Keratinocyte (primary cell): ENCODE results near the gene NEK2. TPM values are rescaled to one million over a fixed set of nuclear protein-coding genes. Genes with fewer than 3 reads are reported as not detected.
"Not testable (repeated sequence)": the region's sequence is repeated elsewhere in the genome, so short reads cannot be mapped to it uniquely, and the experiment has no call there.

Experiments used
- DNase-seq: peaks from one replicate; pipeline ENCODE4 v3.0.0-alpha.2; 2011; ENCODE audit warnings: low read depth, missing footprints, low spot score
- FAIRE-seq: peaks from 2 replicates; lab custom pipeline; 2011; peaks lifted over from hg19 to GRCh38; lab: Jason Lieb, UNC
- H2AFZ ChIP-seq: 2 replicates; pipeline ENCODE4 v1.6.0; 2012; ENCODE audit warnings: low read length, control low read depth, inconsistent platforms; ENCODE audit not compliant: control insufficient read depth
- H3K27ac ChIP-seq: 2 replicates; pipeline ENCODE4 v1.5.1; 2011; ENCODE audit warnings: low read length; ENCODE audit not compliant: control insufficient read depth, insufficient read depth
- H3K27me3 ChIP-seq: 3 replicates; pipeline ENCODE4 v1.6.0; 2011; ENCODE audit warnings: low read length; ENCODE audit not compliant: control insufficient read depth, insufficient read depth; ENCODE audit errors: extremely low read depth
- H3K36me3 ChIP-seq, 2 experiments: 2 replicates in 1 of 2; 3 replicates in 1 of 2; pipeline ENCODE4 v1.5.1; 2011; ENCODE audit warnings: low read length in 2 of 2, mild to moderate bottlenecking in 1 of 2; ENCODE audit not compliant: control insufficient read depth in 2 of 2, insufficient read depth in 2 of 2; ENCODE audit errors: extremely low read depth in 1 of 2
- H3K4me1 ChIP-seq: 3 replicates; pipeline ENCODE4 v1.5.1; 2011; ENCODE audit warnings: low read length; ENCODE audit not compliant: control insufficient read depth, insufficient read depth; ENCODE audit errors: extremely low read depth
- H3K4me2 ChIP-seq: 3 replicates; pipeline ENCODE4 v1.6.0; 2011; ENCODE audit warnings: low read depth, low read length; ENCODE audit not compliant: control insufficient read depth, insufficient read depth; ENCODE audit errors: extremely low read depth
- H3K4me3 ChIP-seq, 3 experiments: fragments of 200-600 bp in 1 of 3; sonication (generic) in 1 of 3; 2 replicates in 2 of 3; 3 replicates in 1 of 3; pipeline ENCODE4 v1.5.1; 2011 to 2016; ENCODE audit warnings: low read length in 3 of 3, mild to moderate bottlenecking in 3 of 3, control low read depth in 2 of 3, inconsistent platforms in 1 of 3, low read depth in 1 of 3, mixed read lengths in 1 of 3, mixed run types in 1 of 3, moderate library complexity in 1 of 3; ENCODE audit not compliant: control insufficient read depth in 2 of 3, insufficient read depth in 2 of 3; ENCODE audit errors: extremely low read depth in 1 of 3
- H3K79me2 ChIP-seq: 2 replicates; pipeline ENCODE4 v1.6.0; 2012; ENCODE audit warnings: low read length; ENCODE audit not compliant: control insufficient read depth, insufficient read depth
- H3K9ac ChIP-seq: 3 replicates; pipeline ENCODE4 v1.6.0; 2011; ENCODE audit warnings: low read length; ENCODE audit not compliant: control insufficient read depth, insufficient read depth; ENCODE audit errors: extremely low read depth
- H3K9me1 ChIP-seq: 3 replicates; pipeline ENCODE4 v1.6.0; 2011; ENCODE audit warnings: low read length; ENCODE audit not compliant: control insufficient read depth, insufficient read depth; ENCODE audit errors: extremely low read depth
- H3K9me3 ChIP-seq: 2 replicates; pipeline ENCODE4 v1.5.1; 2012; ENCODE audit warnings: low read depth, low read length; ENCODE audit not compliant: control insufficient read depth
- H4K20me1 ChIP-seq: 3 replicates; pipeline ENCODE4 v1.6.0; 2011; ENCODE audit warnings: low read length; ENCODE audit not compliant: control insufficient read depth, insufficient read depth; ENCODE audit errors: extremely low read depth
- CTCF ChIP-seq, 3 experiments: IDR thresholded peaks in 1 of 3; conservative IDR thresholded peaks in 1 of 3; optimal IDR thresholded peaks in 1 of 3; 2 replicates in 2 of 3; 3 replicates in 1 of 3; pipeline versions ENCODE3 to v1.5.1; 2011; ENCODE audit warnings: low read length in 3 of 3, mild to moderate bottlenecking in 3 of 3, moderate library complexity in 2 of 3, control low read depth in 1 of 3, inconsistent platforms in 1 of 3; ENCODE audit not compliant: insufficient read depth in 2 of 3; ENCODE audit errors: extremely low read depth in 1 of 3
- EZH2 ChIP-seq: IDR thresholded peaks from one replicate; pipeline ENCODE4 v1.6.1; 2012; ENCODE audit warnings: inconsistent platforms, mild to moderate bottlenecking, low read length, moderate library complexity
- dilution Hi-C: fragments of 300-500 bp; cut with MboI; formaldehyde crosslinking; loops from one replicate; pipeline ENCODE4 v1.7.0; 2020; ENCODE audit warnings: low sequenced_read_pairs; ENCODE audit not compliant: extremely low pct_ligation_motif_present
- polyA plus RNA-seq, 5 experiments: library from polyadenylated mRNA; depleted of rRNA in 3 of 5; stranded (reverse) in 3 of 5; stranded (forward) in 1 of 5; unstranded in 1 of 5; fragments of >200 nt; gene quantifications; 1 replicate in 1 of 5; 2 replicates in 3 of 5; 3 replicates in 1 of 5; pipeline versions ENCODE4 v1.2.1 to v1.2.3, GENCODE V29; 2011 to 2012; ENCODE audit warnings: missing spikeins in 2 of 5, low read depth in 1 of 5, low replicate concordance in 1 of 5

The NEK2 gene
- polyA plus RNA-seq, 1 donor (not counting 4 experiments of a cell fraction or from before 2014, with no cell fraction given) = 10.8 TPM

GRCh38 chr1:211628417-211628816 lies 47.0 kb downstream of the NEK2 start:
- H3K9me3 ChIP-seq = no peaks in the 10 kb centered on the region
- no peaks in the 10 kb centered on the region for H3K36me3 ChIP-seq
- H4K20me1 ChIP-seq = no peaks in the 10 kb centered on the region
- H3K9ac ChIP-seq = no peak overlapping the region
- H3K4me1 ChIP-seq = peaks cover 28% of the 10 kb centered on the region
- peaks cover 43% of the 10 kb centered on the region for H3K27me3 ChIP-seq
- no peak overlapping the region for H2AFZ ChIP-seq
- TF ChIP-seq EZH2 = no peak
- TF ChIP-seq CTCF (optimal IDR thresholded peaks at IDR 0.05 in 1 of 3, IDR thresholded peaks at IDR 0.05 in 1 of 3, conservative IDR thresholded peaks at IDR 0.05 in 1 of 3; ENCODE audit: extremely low read depth in 1 of 3, insufficient read depth in 2 of 3, low read length in 3 of 3) = no peak
- H3K4me2 ChIP-seq = no peak overlapping the region
- no peak overlapping the region for H3K4me3 ChIP-seq
- DNase-seq = no peak
- dilution Hi-C loops = no loop called here
- no peak for FAIRE-seq
- no peaks in the 10 kb centered on the region for H3K9me1 ChIP-seq
- no peaks in the 10 kb centered on the region for H3K79me2 ChIP-seq
- H3K27ac ChIP-seq = no peak overlapping the region

DNA sequence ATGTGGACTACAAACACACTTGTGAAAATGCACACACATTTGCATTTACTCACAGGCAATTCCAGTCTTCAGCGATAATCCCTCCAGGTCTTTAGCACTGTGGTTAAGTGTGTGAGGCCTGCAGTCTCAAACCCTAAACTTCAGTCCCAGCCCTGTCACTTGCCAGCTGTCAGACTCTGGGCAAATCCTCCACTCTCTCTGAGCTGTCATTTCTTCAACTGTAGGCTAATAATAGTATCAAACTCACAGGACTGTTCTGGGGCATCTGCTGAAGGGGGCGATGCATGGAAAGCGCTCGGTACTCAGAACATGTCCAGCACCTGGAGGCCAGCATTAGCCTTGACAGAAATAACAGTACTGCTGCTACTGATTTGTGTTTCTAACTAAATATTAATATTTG lies 48.2 kb downstream of the NEK2 start:
- H3K79me2 ChIP-seq = no peaks in the 10 kb centered on the region
- no peaks in the 10 kb centered on the region for H3K9me3 ChIP-seq
- peaks cover 16% of the 10 kb centered on the region for H3K4me1 ChIP-seq
- peaks cover 43% of the 10 kb centered on the region for H3K27me3 ChIP-seq
- no peak overlapping the region for H3K9ac ChIP-seq
- no peaks in the 10 kb centered on the region for H4K20me1 ChIP-seq
- dilution Hi-C loops = no loop called here
- DNase-seq (no peak), FAIRE-seq (no peak)
- no peak for TF ChIP-seq EZH2
- no peak for TF ChIP-seq CTCF (optimal IDR thresholded peaks at IDR 0.05 in 1 of 3, IDR thresholded peaks at IDR 0.05 in 1 of 3, conservative IDR thresholded peaks at IDR 0.05 in 1 of 3; ENCODE audit: extremely low read depth in 1 of 3, insufficient read depth in 2 of 3, low read length in 3 of 3)
- H2AFZ ChIP-seq = no peak overlapping the region
- no peak overlapping the region for H3K4me2 ChIP-seq
- H3K9me1 ChIP-seq = no peaks in the 10 kb centered on the region
- no peaks in the 10 kb centered on the region for H3K36me3 ChIP-seq
- no peak overlapping the region for H3K4me3 ChIP-seq
- no peak overlapping the region for H3K27ac ChIP-seq

GRCh38 chr1:211625866-211626265 lies 49.6 kb downstream of the NEK2 start:
- H3K4me2 ChIP-seq, H3K9me1 ChIP-seq, H2AFZ ChIP-seq, H3K4me3 ChIP-seq, DNase-seq, H3K36me3 ChIP-seq, H3K27ac ChIP-seq, H3K4me1 ChIP-seq, H3K9me3 ChIP-seq, H3K79me2 ChIP-seq, H3K9ac ChIP-seq, FAIRE-seq, dilution Hi-C loops, H4K20me1 ChIP-seq: not testable (repeated sequence)
- H3K27me3 ChIP-seq = peaks cover 42% of the 10 kb centered on the region
